Measurements from ENCODE around the gene GPX6. TPM values are rescaled to one million over a fixed set of nuclear protein-coding genes. Genes with fewer than 3 reads are reported as not detected.

The GPX6 gene
- total and polyA plus RNA-seq, 2 donors (not counting 3 experiments of a cell fraction or from before 2014, with no cell fraction given), result not detected

- FAIRE-seq, result no peak
Observed at GRCh38 chr6:28497306-28497705, 18.3 kb downstream of the GPX6 start.

More at GRCh38 chr6:28497306-28497705, 18.3 kb downstream of the GPX6 start:
- no peak overlapping the region for H3K4me2 ChIP-seq (ENCODE audit: insufficient read depth, low read length)
- H3K27me3 ChIP-seq (ENCODE audit: control insufficient read depth in 2 of 2, insufficient read depth in 2 of 2, low read length in 2 of 2), result peaks cover 1 to 7% of the 10 kb centered on the region in 2 experiments
- no peaks in the 10 kb centered on the region for H4K20me1 ChIP-seq (replicated peaks; ENCODE audit: control insufficient read depth, extremely low read depth, insufficient read depth, low read length)
- DNase-seq (ENCODE audit: low read depth, low spot score), result no peak
- no peak overlapping the region for H3K9ac ChIP-seq (replicated peaks; ENCODE audit: extremely low read depth, insufficient read depth, low read length)
- ChIA-PET CTCF (interaction anchor here (1.3 kb wide), 1 partner anchor 9 kb away, joined by 3 read pairs; no protein-coding TSS in a partner anchor), POLR2A (no interaction called here)
- TF ChIP-seq GATA2 (IDR thresholded peaks at IDR 0.05; ENCODE audit: insufficient read depth, insufficient read length, low read depth, low read length), result no peak
- TF ChIP-seq EZH2 (IDR thresholded peaks at IDR 0.05; ENCODE audit: borderline replicate concordance, low read depth, low read length, severe bottlenecking), result no peak
- TF ChIP-seq MYC (IDR thresholded peaks at IDR 0.05; ENCODE audit: low read depth, low read length), result no peak
- no peak for TF ChIP-seq FOS (IDR thresholded peaks at IDR 0.05; ENCODE audit: borderline replicate concordance, insufficient read depth, low read length)
- TF ChIP-seq POLR2A (IDR thresholded peaks at IDR 0.05; ENCODE audit: low read depth, low read length), result no peak
- TF ChIP-seq POLR2AphosphoS5 (IDR thresholded peaks at IDR 0.05; ENCODE audit: insufficient read depth, low read depth, low read length), result no peak
- no peak for TF ChIP-seq JUN (IDR thresholded peaks at IDR 0.05; ENCODE audit: borderline replicate concordance, insufficient read depth, insufficient read length, low read depth)
- no peak for TF ChIP-seq CTCF (IDR thresholded peaks at IDR 0.05; ENCODE audit: extremely low read depth in 1 of 2, insufficient read depth in 1 of 2, low read depth in 1 of 2, low read length in 2 of 2)
- TF ChIP-seq MAX (IDR thresholded peaks at IDR 0.05; ENCODE audit: insufficient read depth, insufficient read length), result no peak
- no peaks in the 10 kb centered on the region for H3K9me1 ChIP-seq (replicated peaks; ENCODE audit: control insufficient read depth, extremely low read depth, insufficient read depth, low read length)
- no peak overlapping the region for H2AFZ ChIP-seq (ENCODE audit: low read depth, low read length)
- intact Hi-C loops (cut with micrococcal nuclease) (no loop called here), dilution Hi-C loops (cut with MboI; ENCODE audit: extremely low pct_ligation_motif_present, low sequenced_read_pairs) (no loop called here)
- no peak overlapping the region for H3K4me3 ChIP-seq (replicated peaks in 1 of 3; ENCODE audit: insufficient read depth in 1 of 3, low read depth in 1 of 3, low read length in 3 of 3)
- H3K79me2 ChIP-seq (ENCODE audit: control insufficient read depth, insufficient read depth, low read length), result no peaks in the 10 kb centered on the region
- no TSS peak for BruUV-seq (replicated peaks)
- H3K9me3 ChIP-seq (replicated peaks; ENCODE audit: control insufficient read depth, insufficient read depth, low read length), result no peaks in the 10 kb centered on the region
- H3K27ac ChIP-seq (ENCODE audit: insufficient read depth, low read depth, low read length), result no peak overlapping the region
- H3K4me1 ChIP-seq (ENCODE audit: control insufficient read depth, extremely low read depth, insufficient read depth, low read length), result no peaks in the 10 kb centered on the region
- H3K36me3 ChIP-seq (ENCODE audit: control insufficient read depth in 2 of 2, extremely low read depth in 1 of 2, insufficient read depth in 2 of 2, low read length in 2 of 2), result no peaks in the 10 kb centered on the region

Data from endothelial cell of umbilical vein (primary cell).